Esophagus muscularis mucosa (tissue), 4 donors: ENCODE data around the gene SYF2. TPM values are rescaled to one million over a fixed set of nuclear protein-coding genes. Genes with fewer than 3 reads are reported as not detected.

Experiments used
- DNase-seq: peaks from one replicate; pipeline ENCODE4 v3.0.0-alpha.2; 2017; ENCODE audit errors: extremely low spot score
- H3K27ac ChIP-seq, 4 donors: fragments of 200-600 bp; sonication (generic); replicated peaks in 1 of 4; 1 replicate in 3 of 4; 2 replicates in 1 of 4; pipeline ENCODE4 v1.5.1; 2016 to 2019; ENCODE audit warnings: mild to moderate bottlenecking in 1 of 4
- H3K27me3 ChIP-seq, 4 donors: fragments of 200-600 bp; sonication (generic); one replicate each; pipeline versions ENCODE4 v1.5.1 to v1.6.0; 2016 to 2019
- H3K36me3 ChIP-seq, 4 donors: fragments of 200-600 bp; sonication (generic); one replicate each; pipeline ENCODE4 v1.5.1; 2016 to 2019
- H3K4me1 ChIP-seq, 4 donors: fragments of 200-600 bp; sonication (generic); one replicate each; pipeline ENCODE4 v1.5.1; 2016 to 2019
- H3K4me3 ChIP-seq, 4 donors: fragments of 200-600 bp; sonication (generic); 1 replicate in 2 of 4; 2 replicates in 2 of 4; pipeline ENCODE4 v1.5.1; 2016 to 2019; ENCODE audit warnings: mild to moderate bottlenecking in 4 of 4, moderate library complexity in 1 of 4
- H3K9me3 ChIP-seq, 4 donors: fragments of 200-600 bp; sonication (generic); 1 replicate in 3 of 4; 2 replicates in 1 of 4; pipeline ENCODE4 v1.5.1; 2016 to 2019
- CTCF ChIP-seq, 3 experiments: fragments of 200-600 bp in 2 of 3; fragments of 450-650 bp in 1 of 3; sonication (generic) in 2 of 3; IDR thresholded peaks; one replicate each; pipeline ENCODE4 v1.5.1; 2017 to 2019; ENCODE audit warnings: antibody characterized with exemption in 3 of 3, mild to moderate bottlenecking in 2 of 3, moderate library complexity in 1 of 3
- EP300 ChIP-seq: sonication (generic); formaldehyde crosslinking; IDR thresholded peaks from one replicate; pipeline ENCODE4 v1.6.1; 2017; ENCODE audit warnings: antibody characterized with exemption
- POLR2A ChIP-seq: fragments of 450-650 bp; IDR thresholded peaks from one replicate; pipeline ENCODE4 v1.6.1; 2017; ENCODE audit warnings: antibody characterized with exemption, moderate library complexity, mild to moderate bottlenecking, low read depth
- POLR2AphosphoS5 ChIP-seq, 2 donors: sonication (generic); formaldehyde crosslinking; IDR thresholded peaks; one replicate each; pipeline ENCODE4 v1.6.1; 2017; ENCODE audit warnings: antibody characterized with exemption in 2 of 2
- whole genome bisulfite sequencing: methylation state at CpG from one replicate; pipeline ENCODE4 v1.1.5; 2018; 5-methylcytosine and 5-hydroxymethylcytosine counted together
- intact Hi-C: fragments of 100-400 bp; cut with DNase I; formaldehyde crosslinking; loops from one replicate; pipeline ENCODE4 v1.15.1; 2023
- total RNA-seq, 4 donors: library from RNA; depleted of rRNA; stranded (reverse); fragments of >200 nt; gene quantifications; one replicate each; pipeline versions ENCODE4 v1.1.0 to v1.2.1, GENCODE V29; 2016

The SYF2 gene
- total RNA-seq, 4 donors from 2014 or later: 56.9 to 76.7 (median 65.2) TPM

GRCh38 chr1:25184001-25184762, 48.1 kb downstream of the SYF2 start:
- intact Hi-C loops: no loop called here
- no peak for TF ChIP-seq POLR2AphosphoS5 (IDR thresholded peaks at IDR 0.05)
- TF ChIP-seq POLR2A: no peak
- H3K9me3 ChIP-seq: no peaks in the 10 kb centered on the region
- WGBS: 90% methylated on average over 13 of the region's 13 CpGs
- DNase-seq: no peak
- H3K27ac ChIP-seq: no peak overlapping the region
- peaks cover 0 to 28% (median 0%) of the 10 kb centered on the region in 4 donors for H3K27me3 ChIP-seq
- no peak overlapping the region for H3K4me3 ChIP-seq
- no peaks in the 10 kb centered on the region for H3K36me3 ChIP-seq
- H3K4me1 ChIP-seq: no peaks in the 10 kb centered on the region

DNA sequence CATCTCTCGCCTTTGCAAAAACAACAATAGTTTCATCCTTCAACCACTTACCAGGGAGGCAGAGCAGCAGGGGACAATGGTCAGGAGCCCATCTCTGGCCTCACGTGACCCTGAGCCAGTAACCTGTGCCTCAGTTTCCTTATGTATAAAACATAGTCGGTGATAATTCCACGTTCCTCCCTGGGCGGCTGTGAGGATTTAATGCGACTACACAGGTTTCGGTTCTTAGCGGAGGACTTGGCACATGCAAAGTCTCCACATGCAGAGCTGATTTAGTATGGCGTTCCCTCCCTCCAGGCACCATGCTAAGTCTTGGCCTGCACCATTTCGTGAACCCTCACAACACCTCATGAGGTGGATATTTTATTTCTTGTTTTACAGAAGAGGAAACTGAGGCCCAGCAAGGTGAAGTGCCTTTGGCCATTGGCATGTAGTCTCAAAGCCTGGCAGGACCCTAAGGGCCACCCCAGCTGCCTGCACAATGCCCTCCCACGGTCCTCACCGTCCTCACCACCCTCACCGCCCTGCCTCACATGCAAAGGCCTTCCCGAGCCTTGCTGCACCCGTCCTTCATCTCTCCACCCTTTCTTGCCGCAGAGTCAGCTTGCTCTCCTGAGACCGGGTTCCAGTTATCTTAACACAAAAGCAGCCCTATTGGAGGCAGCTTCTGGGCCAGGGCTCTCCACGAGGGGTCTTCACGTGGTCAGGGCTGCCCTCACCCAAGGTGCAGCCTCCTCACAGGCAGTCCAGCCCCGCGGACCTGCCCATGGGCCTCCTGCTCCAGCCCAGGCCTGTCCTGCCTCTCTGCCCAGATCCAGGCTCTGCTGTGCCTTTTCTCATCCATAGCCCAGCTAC, 48.9 kb downstream of the SYF2 start:
- Histone ChIP-seq H3K27ac (no peak overlapping the region), H3K9me3 (no peaks in the 10 kb centered on the region), H3K36me3 (no peaks in the 10 kb centered on the region), H3K4me3 (no peak overlapping the region), H3K27me3 (peaks cover 0 to 28% (median 0%) of the 10 kb centered on the region in 4 donors), H3K4me1 (no peaks in the 10 kb centered on the region)
- no peak for TF ChIP-seq POLR2AphosphoS5 (IDR thresholded peaks at IDR 0.05)
- TF ChIP-seq POLR2A: no peak
- no peak for TF ChIP-seq CTCF (IDR thresholded peaks at IDR 0.05)
- no peak for TF ChIP-seq EP300
- no peak for DNase-seq
- intact Hi-C loops: no loop called here
- 94% methylated on average over 21 of the region's 21 CpGs for WGBS

DNA sequence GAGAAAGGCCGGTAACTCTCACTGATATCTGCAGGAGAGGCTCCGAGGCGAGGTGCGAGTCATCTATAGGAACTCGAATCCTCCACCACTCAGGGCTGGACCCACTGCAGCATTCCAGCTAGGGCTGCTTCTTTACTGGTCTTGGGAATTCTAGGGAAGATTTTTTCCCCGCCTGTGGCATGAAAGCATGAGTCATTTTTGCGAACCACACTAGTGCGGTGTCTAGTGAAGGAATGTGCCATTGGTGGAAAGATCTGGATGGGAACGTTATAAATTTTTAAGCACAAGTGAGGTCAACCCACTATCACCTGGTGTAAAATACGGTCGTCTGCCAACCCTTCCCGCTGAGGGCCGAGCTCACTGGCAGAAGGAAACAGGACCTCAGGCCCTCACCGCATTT, 49.7 kb downstream of the SYF2 start:
- H3K4me1 ChIP-seq: no peaks in the 10 kb centered on the region
- no peak for DNase-seq
- 89% methylated on average over 14 of the region's 14 CpGs for WGBS
- H3K27me3 ChIP-seq: peaks cover 0 to 28% (median 0%) of the 10 kb centered on the region in 4 donors
- intact Hi-C loops: no loop called here
- H3K4me3 ChIP-seq: no peak overlapping the region
- no peaks in the 10 kb centered on the region for H3K36me3 ChIP-seq
- H3K27ac ChIP-seq: no peak overlapping the region
- no peaks in the 10 kb centered on the region for H3K9me3 ChIP-seq
- TF ChIP-seq POLR2A (no peak), POLR2AphosphoS5 (IDR thresholded peaks at IDR 0.05) (no peak), CTCF (IDR thresholded peaks at IDR 0.05) (no peak), EP300 (no peak)

DNA sequence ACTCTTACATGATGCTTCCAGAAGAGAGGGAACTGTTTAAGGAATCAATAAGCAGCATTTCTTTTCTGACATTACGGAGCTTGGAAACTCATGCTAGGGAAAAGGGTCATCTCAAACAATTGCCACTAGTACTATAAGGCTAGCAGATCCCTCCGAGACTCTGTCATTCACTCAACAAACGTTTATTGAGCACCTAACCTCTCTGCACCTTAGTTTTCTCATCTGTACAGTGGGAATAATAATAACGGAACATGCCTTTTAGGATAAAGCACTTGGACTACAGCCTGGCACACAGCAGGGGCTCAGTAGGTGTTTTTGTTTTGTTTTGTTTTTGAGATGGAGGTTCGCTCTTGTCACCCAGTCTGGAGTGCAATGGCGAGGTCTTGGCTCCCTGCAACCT, 51.3 kb downstream of the SYF2 start:
- no peaks in the 10 kb centered on the region for H3K9me3 ChIP-seq
- H3K27me3 ChIP-seq: peaks cover 0 to 28% (median 0%) of the 10 kb centered on the region in 4 donors
- DNase-seq: no peak
- no peak for TF ChIP-seq CTCF (IDR thresholded peaks at IDR 0.05)
- TF ChIP-seq EP300: no peak
- no peak for TF ChIP-seq POLR2A
- TF ChIP-seq POLR2AphosphoS5 (IDR thresholded peaks at IDR 0.05): no peak
- 86% methylated on average over 6 of the region's 6 CpGs for WGBS
- intact Hi-C loops: no loop called here
- no peaks in the 10 kb centered on the region for H3K36me3 ChIP-seq
- H3K27ac ChIP-seq: no peak overlapping the region
- H3K4me1 ChIP-seq: no peaks in the 10 kb centered on the region
- H3K4me3 ChIP-seq: no peak overlapping the region

- no peaks in the 10 kb centered on the region for H3K4me1 ChIP-seq
- no peaks in the 10 kb centered on the region for H3K9me3 ChIP-seq
- intact Hi-C loops: no loop called here
- no peaks in the 10 kb centered on the region for H3K36me3 ChIP-seq
- no peak overlapping the region for H3K27ac ChIP-seq
- H3K27me3 ChIP-seq: peaks cover 0 to 10% (median 0%) of the 10 kb centered on the region in 4 donors
- DNase-seq: no peak
- no peak for TF ChIP-seq POLR2A
- TF ChIP-seq CTCF (IDR thresholded peaks at IDR 0.05): no peak
- no peak for TF ChIP-seq EP300
- no peak for TF ChIP-seq POLR2AphosphoS5 (IDR thresholded peaks at IDR 0.05)
- no peak overlapping the region for H3K4me3 ChIP-seq
- 93% methylated on average over 2 of the region's 7 CpGs for WGBS
Measured at GRCh38 chr1:25178917-25179561, 53.3 kb downstream of the SYF2 start.
